EH (cell line): ENCODE results near the gene EHF.

Source experiments
- DNase-seq: peaks from one replicate; pipeline ENCODE4 v3.0.0-alpha.2; 2015; ENCODE audit warnings: low read depth

EHF gene

GRCh38 chr11:34625576-34625975 is 4.7 kb downstream of the EHF start:
- DNase-seq, result no peak

DNA sequence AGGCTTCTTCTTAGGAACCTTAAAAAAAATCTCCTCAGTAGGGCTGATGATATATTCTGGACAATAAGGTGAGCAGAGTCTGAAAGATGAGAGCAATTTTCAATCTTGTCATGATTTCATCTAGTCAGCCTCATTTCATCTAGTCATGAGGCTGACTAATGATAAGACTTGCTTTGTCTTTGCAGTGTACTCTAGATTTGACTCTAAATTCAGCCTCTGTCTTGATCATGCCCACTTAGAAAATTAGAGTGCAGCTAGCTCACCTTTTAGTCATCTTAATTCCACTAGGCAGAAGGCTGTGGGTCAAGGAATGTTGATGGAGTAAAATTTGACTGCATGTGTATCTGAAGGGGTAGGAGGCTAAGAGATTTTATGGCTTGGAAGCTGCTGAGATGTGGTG is 5.5 kb downstream of the EHF start:
- DNase-seq, result no peak

DNA sequence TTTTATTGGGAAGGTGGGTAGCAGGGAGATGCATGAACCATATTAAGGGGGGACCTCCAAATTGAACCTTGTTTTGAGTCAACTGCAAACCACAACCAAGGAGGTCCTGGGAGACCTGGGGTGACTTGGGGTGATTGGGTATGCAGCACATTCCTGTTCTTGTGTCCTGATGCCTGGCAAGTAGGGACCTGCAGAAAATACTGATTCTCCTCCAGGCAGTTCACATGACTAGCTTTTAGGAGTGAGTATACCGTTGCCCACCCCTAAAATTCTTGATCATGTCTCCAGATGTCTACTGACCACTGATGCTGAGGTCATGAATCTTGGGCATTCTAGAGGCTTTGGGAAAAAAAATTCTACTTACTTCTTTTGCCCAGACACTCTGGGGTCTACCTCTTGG is 6.3 kb downstream of the EHF start:
- no peak for DNase-seq

- DNase-seq, result no peak
These were observed 8.8 kb downstream of the EHF start for GRCh38 chr11:34629711-34630110.

- no peak for DNase-seq
These were observed 9.7 kb downstream of the EHF start for GRCh38 chr11:34630544-34630943.

DNA sequence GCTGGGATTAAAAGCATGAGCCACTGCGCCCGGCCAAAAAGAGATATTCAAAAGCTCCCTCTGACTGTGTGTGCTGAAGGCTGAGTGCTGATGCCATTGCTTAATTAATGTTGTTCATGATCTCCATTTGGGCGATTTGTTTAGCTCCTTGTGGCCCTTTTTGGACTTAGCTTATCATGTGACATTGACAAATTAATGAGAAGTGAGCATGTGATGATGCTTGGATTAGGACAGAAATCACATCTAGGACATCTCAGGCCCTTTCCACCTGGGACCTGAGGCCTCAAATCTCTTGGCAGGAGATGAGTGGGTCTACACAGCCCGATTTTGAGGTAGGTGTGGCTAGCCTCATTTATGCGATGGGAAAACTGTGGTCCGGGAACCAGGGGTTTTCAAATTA is 10.4 kb downstream of the EHF start:
- DNase-seq, result no peak

DNA sequence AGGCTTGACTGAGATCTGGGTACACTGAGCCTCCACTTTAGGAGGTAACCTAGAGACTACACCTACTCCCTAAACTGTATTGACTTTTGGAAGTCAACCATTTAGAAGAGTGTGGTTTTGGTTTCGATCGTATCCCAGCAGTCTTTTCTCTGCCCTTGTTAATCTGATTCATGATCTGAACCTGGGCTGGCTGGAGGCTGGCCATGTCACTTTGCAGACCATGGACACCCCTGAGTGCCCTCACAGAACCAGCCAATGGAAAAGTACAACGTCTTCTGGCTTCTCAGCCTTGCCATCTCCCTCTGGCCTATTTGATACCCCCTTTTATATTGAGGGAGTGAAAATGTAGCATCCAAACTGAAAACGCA is 10.8 kb downstream of the EHF start:
- DNase-seq, result no peak

DNA sequence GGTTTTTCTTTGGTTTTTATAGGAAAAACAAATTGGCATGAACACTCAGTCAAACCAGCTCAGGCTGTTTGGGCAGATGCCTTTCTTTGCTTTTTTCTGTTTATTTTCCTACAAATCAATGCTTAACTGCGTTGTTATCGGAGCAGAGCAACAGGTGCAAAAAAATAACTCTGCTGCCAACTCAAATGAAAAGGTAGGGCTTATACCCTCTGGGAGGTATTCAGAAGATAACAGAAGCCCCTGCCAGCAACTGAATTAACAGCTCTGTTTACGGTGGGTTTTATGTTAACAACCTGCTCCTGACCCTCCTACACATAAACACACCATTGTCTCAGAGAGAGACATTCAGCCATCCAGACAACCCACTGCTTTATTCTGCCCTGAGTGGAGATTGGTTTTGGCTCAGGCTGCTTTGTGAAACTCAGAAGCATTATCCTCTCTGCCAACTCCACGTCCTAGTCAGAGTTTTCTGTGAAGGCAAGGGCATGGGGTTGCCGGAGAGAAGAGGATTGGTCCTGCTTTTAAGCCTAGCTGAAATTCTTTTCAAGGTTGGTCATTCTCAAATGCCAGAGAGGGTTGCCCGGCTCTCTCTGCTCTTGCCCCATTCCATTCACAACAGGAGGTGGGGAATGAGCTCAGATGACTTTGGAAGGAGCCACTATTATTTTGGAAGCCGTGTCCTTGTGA is 11.4 kb downstream of the EHF start:
- no peak for DNase-seq

DNA sequence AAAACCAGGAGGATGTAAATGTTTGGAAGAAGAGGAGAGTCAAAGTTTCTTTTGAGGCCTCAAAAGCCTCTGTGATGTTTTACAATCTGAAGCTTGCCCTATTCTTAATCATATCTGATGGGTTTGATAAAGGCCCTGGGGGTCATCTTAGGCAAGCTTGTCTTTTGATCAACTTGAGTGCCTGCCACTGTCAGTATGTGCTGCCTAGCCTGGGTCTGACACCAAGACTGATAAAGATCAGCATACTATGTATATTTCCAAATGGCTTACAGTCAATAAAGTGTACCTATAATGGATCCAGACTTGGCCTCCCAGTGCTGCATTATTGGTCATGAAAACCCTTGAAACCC is 12.7 kb downstream of the EHF start:
- no peak for DNase-seq

- DNase-seq, result peak; percentile 30
These were observed 13.2 kb downstream of the EHF start for GRCh38 chr11:34633990-34634693.

DNA sequence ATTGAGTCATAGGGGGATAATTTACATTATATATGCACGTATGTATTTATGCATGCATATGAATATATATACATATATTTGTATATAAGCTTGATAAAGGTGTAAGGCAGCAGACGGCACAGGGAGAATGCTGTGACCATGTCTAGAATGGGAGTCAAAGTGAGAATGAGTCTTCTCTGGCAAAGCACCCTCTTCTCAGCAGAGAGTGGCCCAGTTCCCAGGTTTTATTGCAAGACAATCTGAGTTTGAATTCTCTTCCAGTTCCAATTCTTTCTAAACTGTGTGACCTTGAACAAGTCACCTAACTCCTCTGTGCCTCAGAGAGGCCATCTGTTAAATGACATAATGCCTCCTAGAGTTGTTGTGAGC is 13.8 kb downstream of the EHF start:
- no peak for DNase-seq

DNA sequence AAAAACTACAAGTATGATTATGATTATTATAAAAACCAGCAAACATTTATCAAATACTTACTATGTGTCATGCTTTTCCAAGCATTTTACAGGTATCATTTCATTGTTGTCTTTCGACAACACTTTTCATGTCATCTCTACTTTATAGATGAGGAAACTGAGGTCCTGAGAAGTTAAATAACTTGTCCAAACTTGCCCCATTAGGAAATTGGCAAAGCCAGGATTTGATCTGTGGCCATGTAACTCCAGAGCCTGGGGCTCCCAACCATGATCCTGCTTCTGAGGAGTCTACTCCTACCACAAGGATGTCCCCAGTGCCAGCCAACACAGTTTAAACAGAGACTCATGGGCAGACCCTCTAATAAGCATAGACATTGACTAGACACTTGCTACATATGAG is 15.2 kb downstream of the EHF start:
- no peak for DNase-seq

DNA sequence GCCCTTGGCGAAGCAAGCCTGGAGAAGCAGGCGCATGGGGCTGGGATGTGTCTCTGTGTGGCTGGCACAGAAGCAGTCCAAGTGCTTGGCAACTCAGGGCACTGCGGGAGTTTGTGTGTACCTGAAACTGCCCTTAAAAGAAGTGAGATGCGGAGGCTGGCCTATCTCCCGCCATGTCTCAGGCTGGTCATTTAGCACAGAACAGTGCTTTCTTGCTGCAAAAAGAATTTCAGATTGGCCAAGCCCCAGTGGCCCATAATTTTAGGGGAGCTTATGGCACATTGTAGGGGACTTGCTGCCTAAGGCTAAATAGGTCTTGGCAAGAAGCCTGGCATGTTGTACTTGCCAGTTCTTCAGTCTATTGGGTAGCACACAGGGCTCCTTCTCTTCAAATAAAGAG is 16.4 kb downstream of the EHF start:
- DNase-seq, result no peak

DNA sequence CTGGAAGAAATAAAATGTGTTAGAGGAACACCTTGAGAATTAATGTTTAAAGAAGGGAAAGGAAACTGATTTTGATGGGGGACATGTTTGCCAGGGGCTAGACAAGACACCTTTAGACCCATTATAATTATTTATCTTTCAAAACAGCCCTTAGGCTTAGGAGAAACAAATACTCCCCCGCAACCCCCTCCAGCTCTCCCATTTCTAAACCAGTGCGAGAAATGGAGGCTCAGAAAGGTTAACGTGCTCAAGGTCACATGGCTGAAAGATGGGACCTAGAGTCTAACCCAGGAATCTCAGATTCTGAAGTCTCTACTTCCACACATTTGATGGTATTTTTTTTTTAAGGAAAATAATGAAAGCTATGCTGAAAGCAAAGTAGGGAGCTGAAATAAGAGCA is 18.0 kb downstream of the EHF start:
- DNase-seq, result no peak

DNA sequence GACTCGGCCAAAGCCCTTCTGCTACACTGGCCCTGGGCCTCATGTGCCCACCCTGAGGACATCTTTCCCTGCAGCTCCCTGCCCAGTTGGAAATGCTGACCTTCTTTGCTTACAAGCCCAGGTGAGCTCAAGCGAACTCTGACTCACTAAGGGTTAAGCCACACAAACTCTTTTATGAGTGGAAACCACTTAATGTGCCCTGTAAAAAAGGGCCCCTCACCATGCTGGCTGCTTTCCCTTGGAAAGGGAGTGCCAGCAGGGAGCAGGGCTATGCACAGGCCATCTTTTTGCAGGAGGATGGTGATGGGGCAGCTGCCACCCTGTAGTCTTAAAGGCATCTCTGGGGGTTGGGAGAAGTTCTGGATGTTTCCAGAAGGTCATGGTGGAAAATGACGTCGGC is 18.7 kb downstream of the EHF start:
- no peak for DNase-seq

GRCh38 chr11:34640050-34640923 is 19.4 kb downstream of the EHF start:
- DNase-seq, result no peak

- no peak for DNase-seq
These were observed 20.0 kb downstream of the EHF start for GRCh38 chr11:34640924-34641275.

DNA sequence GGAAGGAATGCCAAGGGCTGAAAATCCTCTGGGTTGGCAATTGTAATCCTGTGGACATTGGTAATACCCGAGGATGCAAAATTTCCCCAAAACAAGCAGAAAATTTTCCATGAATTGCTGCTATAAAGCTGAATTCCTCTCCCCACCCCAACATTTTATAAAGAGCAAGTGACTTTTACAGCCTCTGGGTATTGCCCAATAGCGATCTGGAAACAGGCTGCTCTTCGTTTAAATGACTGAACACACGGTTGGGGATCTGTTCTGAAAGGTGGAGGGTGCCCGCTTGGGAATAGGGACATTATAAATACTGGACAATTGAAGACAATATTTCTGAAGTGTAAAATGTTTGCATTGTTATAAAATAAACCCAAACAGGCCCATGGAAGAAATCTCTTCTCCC is 20.6 kb downstream of the EHF start:
- DNase-seq, result no peak

DNA sequence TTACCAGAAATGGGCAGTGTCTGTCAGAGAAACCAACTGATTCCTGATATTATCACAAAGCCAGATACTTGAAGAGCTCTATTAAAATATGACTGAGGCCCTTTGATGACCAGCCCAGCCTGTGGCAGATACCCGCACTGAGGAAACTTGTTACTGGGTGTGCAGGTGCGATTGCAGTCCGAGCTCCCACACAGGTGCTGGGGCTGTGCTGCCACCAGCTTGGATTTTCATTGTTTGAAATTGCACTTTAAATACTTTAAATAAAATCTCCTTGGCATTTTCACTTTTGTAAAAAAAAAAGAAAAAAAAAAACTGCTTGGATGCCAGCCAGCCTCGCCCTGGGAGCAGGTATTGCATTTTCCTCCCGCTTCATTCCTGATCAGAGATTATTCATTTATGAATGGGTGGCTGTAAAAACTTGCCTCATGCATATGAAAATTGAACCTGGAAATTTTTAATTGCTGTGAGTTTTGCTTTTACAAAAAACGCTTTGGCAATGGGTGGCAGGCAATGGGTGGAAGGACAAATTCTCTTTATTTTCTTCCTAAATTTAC is 21.2 kb downstream of the EHF start:
- DNase-seq, result no peak

- no peak for DNase-seq
These were observed 22.0 kb downstream of the EHF start for GRCh38 chr11:34642873-34643272.

DNA sequence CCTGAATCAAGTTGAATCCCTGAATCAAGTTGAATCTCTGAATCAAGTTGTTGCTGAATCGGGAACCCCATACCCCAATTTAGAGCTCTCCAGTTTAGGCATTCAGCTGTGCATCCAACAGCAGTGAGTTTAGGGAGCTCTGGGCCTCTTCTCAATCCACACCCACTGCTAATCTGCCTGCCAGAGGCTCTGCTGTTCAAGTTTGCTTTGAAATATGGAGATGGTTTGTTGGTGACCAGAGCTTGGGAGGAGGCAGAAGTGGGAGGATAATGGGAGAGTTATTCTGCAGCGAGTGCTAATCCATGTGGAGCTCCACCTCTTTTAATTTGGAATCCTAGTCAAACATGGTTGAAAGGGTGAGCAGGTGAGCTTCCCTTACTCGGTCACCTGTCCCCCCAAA is 22.4 kb downstream of the EHF start:
- no peak for DNase-seq

- DNase-seq, result peak; percentile 60
These were observed 23.0 kb downstream of the EHF start for GRCh38 chr11:34643846-34644245.
